ENCODE data around the gene NPIPA3. TPM values are rescaled to one million over a fixed set of nuclear protein-coding genes. Genes with fewer than 3 reads are reported as not detected.
"Not testable (repeated sequence)": the region's sequence is repeated elsewhere in the genome, so short reads cannot be mapped to it uniquely, and the experiment has no call there.

NPIPA3 gene
- 1.6 TPM for total RNA-seq

DNA sequence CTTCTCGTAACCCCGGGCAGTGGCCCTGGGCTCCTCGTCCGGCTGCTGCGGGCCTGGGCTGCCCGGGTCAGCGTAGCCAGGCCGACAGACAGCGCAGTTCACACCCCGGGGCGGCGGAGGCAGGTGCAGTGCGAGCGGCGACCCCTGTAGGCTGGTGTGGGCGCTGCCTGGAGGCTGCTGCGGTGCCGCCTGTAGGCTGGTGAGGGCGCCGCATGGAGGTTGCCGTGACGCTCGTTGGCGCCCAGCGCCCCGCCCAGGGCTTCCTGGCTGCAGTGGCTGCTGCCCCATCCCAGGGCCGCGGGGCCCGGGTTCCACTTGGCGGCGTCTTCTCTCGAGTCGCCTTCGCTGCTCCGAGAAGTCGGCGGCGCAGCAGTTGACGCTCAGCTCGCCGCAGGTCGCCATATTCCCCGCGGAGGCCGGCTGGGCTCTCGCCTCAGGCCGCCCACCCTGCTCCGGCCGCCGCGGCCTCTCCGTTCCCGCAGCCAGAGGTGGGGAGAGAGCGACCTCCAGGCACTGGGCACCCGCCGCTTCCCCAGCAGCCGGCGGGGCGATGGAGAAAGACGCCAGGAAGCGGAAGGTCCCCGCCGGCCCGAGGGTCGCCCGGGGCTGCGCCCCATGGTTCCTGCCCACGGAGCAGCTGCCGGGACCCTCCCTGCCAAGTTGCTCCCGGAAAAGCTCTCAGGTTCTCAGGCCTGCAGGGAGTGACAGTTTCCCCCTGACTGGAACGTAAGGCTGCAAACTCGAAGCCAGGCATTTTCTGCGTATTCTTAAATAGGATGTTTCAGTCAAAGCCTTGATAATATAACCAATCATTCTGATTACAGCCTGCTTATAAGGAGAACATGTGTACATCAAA is at the start of gene NPIPA3:
TSS of gene NPIPA3 (plus strand) at position 256 of the 856 bp plus-strand sequence. CDS start 5,533 bp downstream, outside the sequence.
- not testable (repeated sequence) for H3K4me3 ChIP-seq (ENCODE audit: low read length in 3 of 3); H3K4me1 ChIP-seq (ENCODE audit: control insufficient read depth in 3 of 3, insufficient read depth in 3 of 3, low read length in 3 of 3); H3K9me3 ChIP-seq (ENCODE audit: control insufficient read depth in 3 of 3, low read length in 3 of 3); H3K27ac ChIP-seq (ENCODE audit: low read depth, low read length); H3K27me3 ChIP-seq (ENCODE audit: control insufficient read depth in 3 of 3, insufficient read depth in 3 of 3, low read length in 3 of 3); H3K36me3 ChIP-seq (ENCODE audit: control insufficient read depth in 3 of 3, insufficient read depth in 3 of 3, low read length in 3 of 3); H3K9ac ChIP-seq (ENCODE audit: low read depth in 1 of 3, low read length in 3 of 3)

DNA sequence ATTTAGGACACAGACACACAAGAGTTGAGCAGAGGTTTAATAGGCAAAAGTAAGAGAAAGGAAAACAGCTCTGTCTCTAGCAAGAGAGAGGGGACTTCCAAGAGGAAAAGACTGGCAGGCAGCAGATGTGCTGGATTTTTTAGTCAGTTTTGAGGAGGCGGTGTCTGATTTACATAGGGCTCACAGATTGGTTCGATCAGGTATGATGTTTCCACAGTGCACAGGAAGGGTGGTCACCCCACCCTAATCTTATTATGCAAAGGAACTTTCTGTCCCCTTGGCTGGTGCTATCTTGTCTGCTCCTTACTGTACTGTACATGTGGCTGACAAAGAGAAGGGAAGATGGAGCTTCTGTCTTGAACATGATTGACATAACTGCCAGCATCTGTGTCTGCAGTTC is 45.1 kb upstream of the NPIPA3 start:
- Histone ChIP-seq H3K36me3 (ENCODE audit: control insufficient read depth in 3 of 3, insufficient read depth in 3 of 3, low read length in 3 of 3) (peaks cover 30 to 40% (median 37%) of the 10 kb centered on the region in 3 donors), H3K27ac (ENCODE audit: low read depth, low read length) (no peak overlapping the region), H3K9ac (ENCODE audit: low read depth in 1 of 3, low read length in 3 of 3) (no peak overlapping the region), H3K27me3 (ENCODE audit: control insufficient read depth in 3 of 3, insufficient read depth in 3 of 3, low read length in 3 of 3) (no peaks in the 10 kb centered on the region), H3K4me1 (ENCODE audit: control insufficient read depth in 3 of 3, insufficient read depth in 3 of 3, low read length in 3 of 3) (no peaks in the 10 kb centered on the region), H3K4me3 (ENCODE audit: low read length in 3 of 3) (no peak overlapping the region), H3K9me3 (ENCODE audit: control insufficient read depth in 3 of 3, low read length in 3 of 3) (no peaks in the 10 kb centered on the region)

DNA sequence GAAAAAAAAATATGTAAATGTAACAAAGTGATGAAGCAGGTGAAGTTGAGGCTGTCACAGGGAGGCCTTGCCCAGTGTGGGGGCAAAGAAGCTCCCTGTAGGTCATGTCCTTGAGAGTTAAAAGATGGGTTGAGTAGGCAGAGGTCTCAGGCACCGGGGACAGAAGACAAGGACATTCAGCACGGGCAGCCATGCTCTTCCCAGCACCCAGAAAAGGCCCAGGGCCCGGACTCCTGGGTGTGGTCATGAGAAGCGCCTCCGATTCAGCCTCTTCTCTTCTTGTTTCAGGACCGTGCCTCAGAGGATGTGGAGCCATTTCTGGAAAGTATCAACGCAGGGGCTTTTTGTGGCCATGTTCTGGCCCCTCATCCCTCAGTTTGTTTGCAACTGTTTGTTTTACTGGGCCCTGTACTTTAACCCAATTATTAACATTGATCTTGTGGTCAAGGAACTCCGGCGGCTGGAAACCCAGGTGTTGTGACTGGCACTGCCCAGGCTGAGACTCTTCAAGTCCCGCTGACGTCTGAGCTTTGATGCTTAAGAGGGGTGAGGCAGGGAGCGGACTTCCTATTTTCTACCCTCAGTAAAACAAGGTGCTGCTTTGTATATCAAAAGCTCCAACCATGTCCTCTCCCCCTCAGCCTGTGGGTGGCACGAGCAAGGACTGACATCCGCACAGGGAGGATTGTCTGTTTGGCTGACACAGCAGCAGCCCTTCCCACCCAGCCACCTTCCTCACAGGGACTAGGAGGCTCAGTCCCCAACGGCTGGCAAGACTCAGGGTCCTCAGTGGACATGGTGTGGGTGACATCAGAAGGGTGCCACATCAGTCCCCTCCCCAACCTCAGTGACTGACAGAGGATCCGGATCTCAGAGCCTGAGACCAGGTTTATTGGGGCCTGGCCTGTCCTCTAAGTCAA is 35.6 kb upstream of the NPIPA3 start:
- peaks cover 37 to 43% (median 40%) of the 10 kb centered on the region in 3 donors for H3K36me3 ChIP-seq (ENCODE audit: control insufficient read depth in 3 of 3, insufficient read depth in 3 of 3, low read length in 3 of 3)

DNA sequence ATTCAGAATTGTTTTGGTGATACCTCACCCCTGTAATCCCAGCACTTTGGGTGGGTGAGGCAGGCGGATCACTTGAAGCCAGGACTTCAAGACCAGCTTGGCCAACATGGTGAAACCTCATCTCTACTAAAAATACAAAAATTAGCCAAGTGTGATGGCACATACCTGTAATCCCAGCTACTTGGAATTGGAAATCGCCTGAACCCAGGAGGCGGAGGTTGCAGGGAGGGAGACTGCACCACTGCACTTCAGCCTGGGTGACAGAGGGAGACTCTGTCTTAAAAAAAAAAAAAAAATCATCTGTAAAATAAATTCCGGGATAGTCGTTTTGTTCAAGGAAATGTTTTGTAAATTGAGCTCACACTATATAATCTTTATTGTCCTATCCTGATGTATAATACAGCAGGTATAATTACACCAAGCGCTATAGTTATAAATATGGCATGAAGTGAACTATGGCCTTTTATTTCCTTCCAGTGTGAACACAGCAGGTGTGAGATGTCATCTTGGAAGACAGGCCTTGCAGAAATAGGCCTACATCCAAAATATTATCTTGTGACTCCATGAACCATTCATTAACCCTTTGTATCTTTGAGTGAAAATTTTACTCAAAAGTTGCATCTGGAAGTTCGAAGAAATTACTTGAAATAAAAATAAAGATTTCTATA is 34.5 kb upstream of the NPIPA3 start:
- no peak overlapping the region for H3K27ac ChIP-seq (ENCODE audit: low read depth, low read length)
- no peak overlapping the region for H3K9ac ChIP-seq (ENCODE audit: low read depth in 1 of 3, low read length in 3 of 3)
- no peaks in the 10 kb centered on the region for H3K9me3 ChIP-seq (ENCODE audit: control insufficient read depth in 3 of 3, low read length in 3 of 3)
- H3K27me3 ChIP-seq (ENCODE audit: control insufficient read depth in 3 of 3, insufficient read depth in 3 of 3, low read length in 3 of 3) = no peaks in the 10 kb centered on the region
- H3K36me3 ChIP-seq (ENCODE audit: control insufficient read depth in 3 of 3, insufficient read depth in 3 of 3, low read length in 3 of 3) = peaks cover 35 to 38% (median 36%) of the 10 kb centered on the region in 3 donors
- no peak overlapping the region for H3K4me3 ChIP-seq (ENCODE audit: low read length in 3 of 3)
- H3K4me1 ChIP-seq (ENCODE audit: control insufficient read depth in 3 of 3, insufficient read depth in 3 of 3, low read length in 3 of 3) = peaks cover 0 to 2% (median 2%) of the 10 kb centered on the region in 3 donors

More for the DNA sequence above, 35.6 kb upstream of the NPIPA3 start:
- Histone ChIP-seq H3K4me1 (ENCODE audit: control insufficient read depth in 3 of 3, insufficient read depth in 3 of 3, low read length in 3 of 3) (peaks cover 0 to 2% (median 2%) of the 10 kb centered on the region in 3 donors), H3K9me3 (ENCODE audit: control insufficient read depth in 3 of 3, low read length in 3 of 3) (no peaks in the 10 kb centered on the region), H3K27ac (ENCODE audit: low read depth, low read length) (no peak overlapping the region), H3K27me3 (ENCODE audit: control insufficient read depth in 3 of 3, insufficient read depth in 3 of 3, low read length in 3 of 3) (no peaks in the 10 kb centered on the region), H3K9ac (ENCODE audit: low read depth in 1 of 3, low read length in 3 of 3) (no peak overlapping the region), H3K4me3 (ENCODE audit: low read length in 3 of 3) (no peak overlapping the region)

DNA sequence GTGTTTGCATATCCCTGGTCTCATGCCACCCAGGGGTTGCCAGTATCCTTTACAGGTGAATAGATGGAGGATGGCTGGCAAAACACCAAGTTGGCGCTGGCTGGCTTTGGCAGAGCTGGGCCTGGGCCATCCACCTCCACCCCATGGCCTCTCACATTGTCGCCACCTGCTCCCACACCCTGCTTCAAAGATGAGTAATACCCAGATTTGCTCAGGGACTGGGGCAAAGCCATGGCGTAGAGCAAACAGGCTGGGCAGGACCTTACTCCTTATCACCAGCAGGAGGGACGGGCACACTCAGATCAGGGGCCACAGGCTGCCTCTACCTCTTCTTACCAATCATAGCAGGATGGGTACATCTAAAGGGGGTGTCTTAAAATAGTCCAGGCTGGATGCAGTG is 33.4 kb upstream of the NPIPA3 start:
- peaks cover 27 to 29% (median 27%) of the 10 kb centered on the region in 3 donors for H3K36me3 ChIP-seq (ENCODE audit: control insufficient read depth in 3 of 3, insufficient read depth in 3 of 3, low read length in 3 of 3)
- H3K27ac ChIP-seq (ENCODE audit: low read depth, low read length) = no peak overlapping the region
- H3K4me1 ChIP-seq (ENCODE audit: control insufficient read depth in 3 of 3, insufficient read depth in 3 of 3, low read length in 3 of 3) = peaks cover 0 to 2% (median 2%) of the 10 kb centered on the region in 3 donors
- H3K9ac ChIP-seq (ENCODE audit: low read depth in 1 of 3, low read length in 3 of 3) = no peak overlapping the region
- H3K27me3 ChIP-seq (ENCODE audit: control insufficient read depth in 3 of 3, insufficient read depth in 3 of 3, low read length in 3 of 3) = no peaks in the 10 kb centered on the region
- no peaks in the 10 kb centered on the region for H3K9me3 ChIP-seq (ENCODE audit: control insufficient read depth in 3 of 3, low read length in 3 of 3)
- H3K4me3 ChIP-seq (ENCODE audit: low read length in 3 of 3) = no peak overlapping the region

DNA sequence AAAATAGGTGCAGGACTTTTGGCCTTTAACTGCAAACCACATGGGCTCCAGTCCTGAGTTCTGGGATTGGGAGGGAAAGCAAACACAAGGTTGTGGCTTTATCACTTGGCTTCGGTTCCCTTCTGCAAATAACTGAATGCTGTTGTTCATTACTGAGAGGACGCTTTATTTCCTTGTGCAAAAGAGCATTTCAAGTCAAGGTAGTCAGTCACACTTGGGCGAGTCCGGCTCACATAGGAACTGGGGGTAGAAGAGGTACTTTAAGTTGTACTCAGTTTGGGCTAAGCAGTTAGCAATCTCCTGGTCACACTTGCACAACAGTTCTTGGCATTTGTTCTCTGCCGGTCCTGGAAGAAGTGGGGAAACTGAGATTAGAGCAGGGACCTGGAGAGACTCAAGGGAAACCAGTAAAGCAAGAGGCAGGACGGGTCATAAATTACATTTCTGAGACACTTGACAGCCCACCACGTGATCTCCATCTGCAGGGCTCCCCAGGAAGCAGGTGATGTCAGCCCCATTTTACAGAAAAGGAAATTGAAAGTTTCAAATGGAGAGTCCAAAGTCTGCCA is 30.7 kb upstream of the NPIPA3 start:
- no peak overlapping the region for H3K4me3 ChIP-seq (ENCODE audit: low read length in 3 of 3)
- no peak overlapping the region for H3K27ac ChIP-seq (ENCODE audit: low read depth, low read length)
- no peaks in the 10 kb centered on the region for H3K27me3 ChIP-seq (ENCODE audit: control insufficient read depth in 3 of 3, insufficient read depth in 3 of 3, low read length in 3 of 3)
- peaks cover 0 to 2% (median 2%) of the 10 kb centered on the region in 3 donors for H3K4me1 ChIP-seq (ENCODE audit: control insufficient read depth in 3 of 3, insufficient read depth in 3 of 3, low read length in 3 of 3)
- H3K36me3 ChIP-seq (ENCODE audit: control insufficient read depth in 3 of 3, insufficient read depth in 3 of 3, low read length in 3 of 3) = peaks cover 3 to 7% (median 5%) of the 10 kb centered on the region in 3 donors
- no peak overlapping the region for H3K9ac ChIP-seq (ENCODE audit: low read depth in 1 of 3, low read length in 3 of 3)
- H3K9me3 ChIP-seq (ENCODE audit: control insufficient read depth in 3 of 3, low read length in 3 of 3) = no peaks in the 10 kb centered on the region

DNA sequence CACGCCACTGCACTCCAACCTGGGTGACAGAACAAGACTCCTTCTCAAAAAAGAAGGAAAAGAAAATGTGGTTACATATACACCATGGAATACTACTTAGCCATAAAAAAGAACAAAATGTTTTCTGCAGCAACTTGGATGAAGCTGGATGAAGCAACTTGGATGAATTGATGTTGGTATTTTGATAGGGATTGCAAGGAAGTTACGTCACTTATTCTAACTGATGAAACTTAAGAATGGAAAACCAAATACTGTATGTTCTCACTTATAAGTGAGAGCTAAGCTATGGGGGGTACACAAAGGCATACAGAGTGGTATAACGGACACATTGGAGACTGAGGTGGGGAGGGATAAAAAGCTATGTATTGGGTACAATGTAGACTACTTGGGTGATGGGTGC is 26.6 kb upstream of the NPIPA3 start:
- Histone ChIP-seq H3K36me3 (ENCODE audit: control insufficient read depth in 3 of 3, insufficient read depth in 3 of 3, low read length in 3 of 3) (no peaks in the 10 kb centered on the region), H3K9ac (ENCODE audit: low read depth in 1 of 3, low read length in 3 of 3) (no peak overlapping the region), H3K27ac (ENCODE audit: low read depth, low read length) (no peak overlapping the region), H3K9me3 (ENCODE audit: control insufficient read depth in 3 of 3, low read length in 3 of 3) (no peaks in the 10 kb centered on the region), H3K4me1 (ENCODE audit: control insufficient read depth in 3 of 3, insufficient read depth in 3 of 3, low read length in 3 of 3) (no peaks in the 10 kb centered on the region), H3K27me3 (ENCODE audit: control insufficient read depth in 3 of 3, insufficient read depth in 3 of 3, low read length in 3 of 3) (peaks cover 0 to 5% (median 2%) of the 10 kb centered on the region in 3 donors), H3K4me3 (ENCODE audit: low read length in 3 of 3) (no peak overlapping the region)

DNA sequence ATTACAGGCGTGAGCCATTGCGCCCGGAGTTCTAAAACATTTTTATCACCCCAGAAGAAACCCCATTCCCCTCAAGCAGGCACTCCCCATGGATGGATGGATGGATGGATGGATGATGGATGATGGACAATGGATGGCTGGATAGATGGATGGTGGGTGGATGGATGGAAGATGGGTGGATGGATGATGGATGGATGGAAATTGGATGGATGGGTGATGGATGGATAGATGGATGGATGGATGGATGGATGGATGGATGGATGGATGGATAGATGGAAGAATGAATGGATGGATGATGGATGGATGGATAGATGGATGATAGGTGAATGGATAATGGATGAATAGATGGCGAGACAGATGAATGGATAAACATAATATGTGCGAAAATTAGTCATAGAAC is 25.6 kb upstream of the NPIPA3 start:
- Histone ChIP-seq H3K27ac (ENCODE audit: low read depth, low read length) (no peak overlapping the region), H3K36me3 (ENCODE audit: control insufficient read depth in 3 of 3, insufficient read depth in 3 of 3, low read length in 3 of 3) (no peaks in the 10 kb centered on the region), H3K9ac (ENCODE audit: low read depth in 1 of 3, low read length in 3 of 3) (no peak overlapping the region), H3K4me1 (ENCODE audit: control insufficient read depth in 3 of 3, insufficient read depth in 3 of 3, low read length in 3 of 3) (no peaks in the 10 kb centered on the region), H3K9me3 (ENCODE audit: control insufficient read depth in 3 of 3, low read length in 3 of 3) (no peaks in the 10 kb centered on the region), H3K27me3 (ENCODE audit: control insufficient read depth in 3 of 3, insufficient read depth in 3 of 3, low read length in 3 of 3) (peaks cover 0 to 5% (median 2%) of the 10 kb centered on the region in 3 donors), H3K4me3 (ENCODE audit: low read length in 3 of 3) (no peak overlapping the region)

DNA sequence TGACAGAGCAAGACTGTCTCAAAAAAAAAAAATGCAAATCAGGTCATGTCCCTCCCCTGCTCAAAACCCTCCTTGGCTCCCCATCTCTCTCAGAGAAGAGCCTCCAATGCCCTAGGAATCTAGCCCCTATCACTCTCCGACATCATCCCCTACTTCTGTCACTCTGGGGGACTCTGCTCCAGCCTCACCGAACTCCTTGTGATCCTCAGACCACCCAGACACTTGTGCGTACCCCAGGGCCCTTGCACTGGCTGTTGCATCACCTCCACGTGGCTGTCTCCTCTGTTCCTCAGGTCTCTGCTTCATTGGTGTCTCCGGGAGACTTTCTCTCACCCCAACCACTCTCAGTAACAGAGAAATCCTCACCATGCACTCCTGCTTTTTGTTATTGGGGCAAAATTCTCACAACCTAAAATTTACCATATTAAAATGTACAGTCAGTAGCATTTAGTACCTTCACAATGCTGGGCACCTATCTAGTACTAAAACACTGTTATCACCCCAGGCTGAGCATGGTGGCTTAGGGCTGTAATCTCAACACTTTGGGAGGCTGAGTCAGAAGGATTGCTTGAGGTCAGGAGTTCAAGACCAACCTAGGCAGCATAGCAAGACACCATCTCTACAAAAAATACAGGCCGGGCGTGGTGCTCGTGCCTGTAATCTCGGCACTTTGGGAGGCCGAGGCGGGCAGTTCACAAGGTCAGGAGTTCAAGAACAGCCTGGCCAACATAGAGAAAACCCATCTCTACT is 24.3 kb upstream of the NPIPA3 start:
- Histone ChIP-seq H3K4me1 (ENCODE audit: control insufficient read depth in 3 of 3, insufficient read depth in 3 of 3, low read length in 3 of 3) (no peaks in the 10 kb centered on the region), H3K27ac (ENCODE audit: low read depth, low read length) (no peak overlapping the region), H3K36me3 (ENCODE audit: control insufficient read depth in 3 of 3, insufficient read depth in 3 of 3, low read length in 3 of 3) (no peaks in the 10 kb centered on the region), H3K9me3 (ENCODE audit: control insufficient read depth in 3 of 3, low read length in 3 of 3) (no peaks in the 10 kb centered on the region), H3K27me3 (ENCODE audit: control insufficient read depth in 3 of 3, insufficient read depth in 3 of 3, low read length in 3 of 3) (peaks cover 0 to 5% (median 2%) of the 10 kb centered on the region in 3 donors), H3K4me3 (ENCODE audit: low read length in 3 of 3) (no peak overlapping the region), H3K9ac (ENCODE audit: low read depth in 1 of 3, low read length in 3 of 3) (no peak overlapping the region)

All from skeletal muscle tissue (tissue), 4 donors.